ENCODE measurements around the gene SZT2.

GRCh38 chr1:43421976-43422750 lies 32.5 kb downstream of the SZT2 start:
- TF ChIP-seq POLR2A (IDR thresholded peaks at IDR 0.05): no peak
- no peak for TF ChIP-seq EP300 (IDR thresholded peaks at IDR 0.05)
- TF ChIP-seq CTCF (IDR thresholded peaks at IDR 0.05): no peak

Measured in tibial nerve (tissue), 4 donors.